Measurements from ENCODE around the gene HOXD11. TPM values are rescaled to one million over a fixed set of nuclear protein-coding genes. Genes with fewer than 3 reads are reported as not detected.
A peak's percentile ranks its signal among the peaks of the same experiment; 100 is the strongest.

The HOXD11 gene
- total and polyA plus RNA-seq, 9 of the 15 experiments (the other 6 are each of a cell fraction or from before 2014, with no cell fraction given): not detected

DNA sequence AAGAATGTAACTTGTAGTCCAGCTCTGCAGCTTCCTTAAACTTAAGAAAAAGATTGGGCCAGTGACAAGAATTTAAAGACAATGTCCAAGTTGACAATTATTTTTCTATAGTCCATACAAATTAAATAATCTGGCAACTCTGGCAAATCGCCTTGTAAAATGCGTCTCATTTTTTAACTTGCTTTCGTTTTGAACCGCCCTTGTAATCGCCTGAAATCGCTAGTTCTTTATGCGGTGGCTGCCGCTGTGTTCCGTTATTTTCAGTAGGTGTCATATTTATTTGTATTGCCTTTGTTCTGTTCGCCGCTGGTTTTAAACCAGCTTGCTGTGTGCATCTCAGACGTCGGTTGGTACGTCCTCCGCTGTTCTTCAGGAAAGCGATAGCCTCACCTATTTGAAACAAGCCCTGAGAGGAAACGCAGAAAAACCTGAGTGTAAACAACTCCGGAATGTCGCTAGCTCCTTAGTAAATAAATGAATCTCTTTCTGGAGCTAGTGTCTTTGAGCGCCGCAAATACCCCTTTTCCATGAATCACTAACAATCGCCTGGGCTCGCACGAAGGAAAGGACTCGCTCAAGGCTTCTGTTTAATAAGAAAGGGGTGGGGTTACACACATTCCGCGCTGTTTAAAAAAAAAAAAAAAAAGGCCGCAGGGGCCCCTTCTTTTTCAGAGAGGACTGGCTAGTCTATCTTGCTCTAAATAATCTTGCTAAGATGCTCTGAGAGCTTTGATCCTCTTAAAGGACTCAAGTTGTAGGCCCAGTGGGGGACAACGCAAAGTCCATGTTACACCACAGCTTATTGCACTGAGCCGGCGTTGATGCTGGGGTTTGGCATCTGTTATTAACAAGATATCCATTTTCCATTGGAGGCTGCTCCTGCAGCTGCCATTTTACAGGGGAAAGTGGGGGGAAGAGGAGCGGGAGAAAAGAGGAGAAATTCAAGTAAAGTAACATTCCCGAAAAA, 25.4 kb downstream of the HOXD11 start:
- peaks cover 0 to 27% of the 10 kb centered on the region in 2 experiments; a peak in 2 of 5 replicates for H3K4me1 ChIP-seq (replicated peaks in 1 of 2; ENCODE audit: control insufficient read depth in 2 of 2, insufficient read depth in 2 of 2, low read length in 2 of 2)
- ChIA-PET CTCF (ENCODE audit: low intra/inter-chr PET ratio) (no interaction called here), POLR2A (interaction anchor here (0.6 to 2.3 kb wide), 6 partner anchors 8 to 522 kb away, joined by 3 to 5 read pairs (median 3); no protein-coding TSS in a partner anchor)
- peaks cover 54 to 78% of the 10 kb centered on the region in 2 experiments for H3K27me3 ChIP-seq (ENCODE audit: control insufficient read depth in 2 of 2, insufficient read depth in 2 of 2, low read length in 2 of 2)
- BruUV-seq (replicated peaks): no TSS peak
- no peaks in the 10 kb centered on the region for H3K9me1 ChIP-seq (ENCODE audit: control insufficient read depth, insufficient read depth, low read length)
- no peaks in the 10 kb centered on the region for H3K9me3 ChIP-seq (replicated peaks; ENCODE audit: control insufficient read depth, insufficient read depth, low read depth, low read length)
- ATAC-seq (no peak), FAIRE-seq (no peak), DNase-seq (ENCODE audit: extremely low read depth in 1 of 4, low spot score in 3 of 4) (peak in 1 of 4 experiments; percentile 19)
- no peak overlapping the region for H3K27ac ChIP-seq (ENCODE audit: extremely low read depth, low read depth, low read length)
- H4K20me1 ChIP-seq (replicated peaks; ENCODE audit: control insufficient read depth, insufficient read depth, low read length): 0 out of 2 replicates have a peak, but pooled peaks cover 4% of the 10 kb centered on the region
- H3K79me2 ChIP-seq (ENCODE audit: control insufficient read depth, insufficient read depth, low read length): no peaks in the 10 kb centered on the region
- intact Hi-C loops (cut with micrococcal nuclease): no loop called here
- H3K4me2 ChIP-seq (ENCODE audit: insufficient read depth, low read length): no peak overlapping the region
- H2AFZ ChIP-seq (ENCODE audit: low read depth, low read length): no peak overlapping the region
- no peak overlapping the region for H3K9ac ChIP-seq (ENCODE audit: insufficient read depth in 1 of 2, low read depth in 2 of 2, low read length in 2 of 2)
- in situ Hi-C loops (cut with MboI): loop anchor here (25.0 kb wide), 2 partner anchors 680 to 1630 kb away; no protein-coding TSS in a partner anchor
- H3K36me3 ChIP-seq (ENCODE audit: control insufficient read depth, insufficient read depth, low read length): no peaks in the 10 kb centered on the region
- H3K4me3 ChIP-seq: no peak overlapping the region
- WGBS (ENCODE audit: insufficient coverage, low coverage, missing lambda C conversion rate): 15% methylated on average over 31 of the region's 33 CpGs
- TF ChIP-seq CBX8 (IDR thresholded peaks at IDR 0.05; ENCODE audit: borderline replicate concordance, extremely low read depth, low read depth, low read length, poor library complexity, severe bottlenecking): peak; percentile 92
- TF ChIP-seq CXXC5 (CRISPR knock-in tag; IDR thresholded peaks at IDR 0.05): peak; percentile 68
- TF ChIP-seq E2F6 (IDR thresholded peaks at IDR 0.05; ENCODE audit: borderline replicate concordance in 1 of 2, extremely low read depth in 1 of 2, insufficient read depth in 1 of 2, insufficient read length in 1 of 2, low read depth in 1 of 2, low read length in 1 of 2, poor library complexity in 1 of 2, severe bottlenecking in 1 of 2): no peak
- TF ChIP-seq MECOM (CRISPR knock-in tag; IDR thresholded peaks at IDR 0.05): no peak
- 0 out of 2 replicates have a peak, but pooled peaks have one; percentile 8 for TF ChIP-seq NFIC (IDR thresholded peaks at IDR 0.05)
- TF ChIP-seq ZNF347 (CRISPR knock-in tag; IDR thresholded peaks at IDR 0.05; ENCODE audit: low read depth): no peak
- TF ChIP-seq ZNF318 (IDR thresholded peaks at IDR 0.05; ENCODE audit: borderline replicate concordance in 1 of 2, low read depth in 1 of 2): 0 out of 4 replicates have a peak, but pooled peaks of 1 of the 2 experiments have one; percentile 39
- TF ChIP-seq RNF2 (IDR thresholded peaks at IDR 0.05): peak; percentile 71; the same call in 1 of the 2 replicates
- peak; percentile 82 for TF ChIP-seq ZFP36 (IDR thresholded peaks at IDR 0.05; ENCODE audit: low read depth, low read length, partially characterized antibody)

Data from K562 (cell line).